Dermis lymphatic vessel endothelial cell (primary cell): ENCODE data around the gene TMEM101. TPM values are rescaled to one million over a fixed set of nuclear protein-coding genes. Genes with fewer than 3 reads are reported as not detected.

Experiments used
- total RNA-seq: library from RNA; depleted of rRNA; stranded (reverse); fragments of >200 nt; gene quantifications from 2 replicates; pipeline ENCODE4 v1.2.1, GENCODE V29; 2014

TMEM101 gene
- 87.9 and 101 TPM in 2 replicates for total RNA-seq

GRCh38 chr17:44014437-44015172 is at the start of gene TMEM101:
TSS of gene TMEM101 (minus strand) at chr17:44014963. CDS start at chr17:44014952, 11 bp downstream.

GRCh38 chr17:44004077-44004760 is 10.5 kb downstream of the TMEM101 start, which contains the start of gene NAGS:
TSS of gene NAGS (plus strand) at chr17:44004622. CDS start at chr17:44004664, 42 bp downstream.

Other genes starting within 250 kb of the TMEM101 start
- gene DUSP3, start 236.0 kb downstream of the TMEM101 start, total RNA-seq: 47.6 and 73.7 TPM in 2 replicates
- not detected in 2 replicates for gene CFAP97D1, start 234.5 kb downstream of the TMEM101 start, total RNA-seq
- 0.95 and 1.2 TPM in 2 replicates for gene MPP3, start 181.8 kb downstream of the TMEM101 start, total RNA-seq
- under 0.01 and 0.17 TPM in 2 replicates for gene CD300LG, start 167.8 kb downstream of the TMEM101 start, total RNA-seq
- under 0.01 and 0.11 TPM in 2 replicates for gene MPP2, start 107.4 kb downstream of the TMEM101 start, total RNA-seq
- not detected in 2 replicates for gene PPY, start 72.5 kb downstream of the TMEM101 start, total RNA-seq
- gene PYY, start 61.0 kb downstream of the TMEM101 start, total RNA-seq: not detected in 2 replicates
- gene NAGS, start 10.3 kb downstream of the TMEM101 start, total RNA-seq: 2.4 TPM in 2 replicates
- gene LSM12, start 51.7 kb upstream of the TMEM101 start, total RNA-seq: 22.0 and 22.6 TPM in 2 replicates
- 19.2 and 25.9 TPM in 2 replicates for gene G6PC3, start 55.8 kb upstream of the TMEM101 start, total RNA-seq
- 29.0 and 33.8 TPM in 2 replicates for gene HDAC5, start 108.7 kb upstream of the TMEM101 start, total RNA-seq
- 0.77 and 1.6 TPM in 2 replicates for gene HROB, start 127.0 kb upstream of the TMEM101 start, total RNA-seq
- not detected in 2 replicates for gene ASB16, start 155.7 kb upstream of the TMEM101 start, total RNA-seq
- 28.0 and 33.6 TPM in 2 replicates for gene TMUB2, start 172.0 kb upstream of the TMEM101 start, total RNA-seq
- gene ATXN7L3, start 184.9 kb upstream of the TMEM101 start, total RNA-seq: 33.9 and 34.8 TPM in 2 replicates
- gene UBTF, start 204.7 kb upstream of the TMEM101 start, total RNA-seq: 42.3 and 68.1 TPM in 2 replicates